Measurements from ENCODE around the gene CKS1B.

DNA sequence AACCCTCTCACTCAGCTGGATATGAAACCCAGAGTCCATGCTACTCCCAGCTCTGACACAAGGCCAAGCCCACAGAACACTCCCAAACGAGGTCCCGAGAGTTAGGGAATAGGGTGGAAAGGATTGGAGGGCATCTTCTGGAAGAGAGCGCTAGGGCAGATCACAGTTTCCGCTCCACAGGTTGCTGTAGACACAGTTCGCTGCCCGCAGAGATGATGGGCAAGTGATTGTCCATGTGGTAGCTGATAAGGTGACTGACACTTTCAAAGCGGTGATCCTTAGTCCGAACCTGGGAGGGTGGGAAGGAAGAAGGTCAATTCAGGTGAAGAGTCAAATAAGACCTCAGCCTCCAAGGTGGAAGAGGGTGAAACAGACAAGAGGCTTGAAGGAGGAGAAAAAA, 10.8 kb upstream of the CKS1B start:
- no peak for TF ChIP-seq TAF1 (IDR thresholded peaks at IDR 0.05; ENCODE audit: borderline replicate concordance, insufficient read depth, low read length)
- TF ChIP-seq, protein P1, sequence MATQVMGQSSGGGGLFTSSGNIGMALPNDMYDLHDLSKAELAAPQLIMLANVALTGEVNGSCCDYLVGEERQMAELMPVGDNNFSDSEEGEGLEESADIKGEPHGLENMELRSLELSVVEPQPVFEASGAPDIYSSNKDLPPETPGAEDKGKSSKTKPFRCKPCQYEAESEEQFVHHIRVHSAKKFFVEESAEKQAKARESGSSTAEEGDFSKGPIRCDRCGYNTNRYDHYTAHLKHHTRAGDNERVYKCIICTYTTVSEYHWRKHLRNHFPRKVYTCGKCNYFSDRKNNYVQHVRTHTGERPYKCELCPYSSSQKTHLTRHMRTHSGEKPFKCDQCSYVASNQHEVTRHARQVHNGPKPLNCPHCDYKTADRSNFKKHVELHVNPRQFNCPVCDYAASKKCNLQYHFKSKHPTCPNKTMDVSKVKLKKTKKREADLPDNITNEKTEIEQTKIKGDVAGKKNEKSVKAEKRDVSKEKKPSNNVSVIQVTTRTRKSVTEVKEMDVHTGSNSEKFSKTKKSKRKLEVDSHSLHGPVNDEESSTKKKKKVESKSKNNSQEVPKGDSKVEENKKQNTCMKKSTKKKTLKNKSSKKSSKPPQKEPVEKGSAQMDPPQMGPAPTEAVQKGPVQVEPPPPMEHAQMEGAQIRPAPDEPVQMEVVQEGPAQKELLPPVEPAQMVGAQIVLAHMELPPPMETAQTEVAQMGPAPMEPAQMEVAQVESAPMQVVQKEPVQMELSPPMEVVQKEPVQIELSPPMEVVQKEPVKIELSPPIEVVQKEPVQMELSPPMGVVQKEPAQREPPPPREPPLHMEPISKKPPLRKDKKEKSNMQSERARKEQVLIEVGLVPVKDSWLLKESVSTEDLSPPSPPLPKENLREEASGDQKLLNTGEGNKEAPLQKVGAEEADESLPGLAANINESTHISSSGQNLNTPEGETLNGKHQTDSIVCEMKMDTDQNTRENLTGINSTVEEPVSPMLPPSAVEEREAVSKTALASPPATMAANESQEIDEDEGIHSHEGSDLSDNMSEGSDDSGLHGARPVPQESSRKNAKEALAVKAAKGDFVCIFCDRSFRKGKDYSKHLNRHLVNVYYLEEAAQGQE (IDR thresholded peaks at IDR 0.05; ENCODE audit: insufficient read depth in 1 of 2, low read depth in 2 of 2, low read length in 2 of 2), result no peak
- no peak; the same call in 1 of the 2 replicates for TF ChIP-seq POLR2AphosphoS5 (IDR thresholded peaks at IDR 0.05; ENCODE audit: low read depth, low read length)
- TF ChIP-seq SIN3A (IDR thresholded peaks at IDR 0.05; ENCODE audit: borderline replicate concordance, insufficient read depth, low read length), result no peak
